ENCODE data around the gene VSTM2L.

The VSTM2L gene

DNA sequence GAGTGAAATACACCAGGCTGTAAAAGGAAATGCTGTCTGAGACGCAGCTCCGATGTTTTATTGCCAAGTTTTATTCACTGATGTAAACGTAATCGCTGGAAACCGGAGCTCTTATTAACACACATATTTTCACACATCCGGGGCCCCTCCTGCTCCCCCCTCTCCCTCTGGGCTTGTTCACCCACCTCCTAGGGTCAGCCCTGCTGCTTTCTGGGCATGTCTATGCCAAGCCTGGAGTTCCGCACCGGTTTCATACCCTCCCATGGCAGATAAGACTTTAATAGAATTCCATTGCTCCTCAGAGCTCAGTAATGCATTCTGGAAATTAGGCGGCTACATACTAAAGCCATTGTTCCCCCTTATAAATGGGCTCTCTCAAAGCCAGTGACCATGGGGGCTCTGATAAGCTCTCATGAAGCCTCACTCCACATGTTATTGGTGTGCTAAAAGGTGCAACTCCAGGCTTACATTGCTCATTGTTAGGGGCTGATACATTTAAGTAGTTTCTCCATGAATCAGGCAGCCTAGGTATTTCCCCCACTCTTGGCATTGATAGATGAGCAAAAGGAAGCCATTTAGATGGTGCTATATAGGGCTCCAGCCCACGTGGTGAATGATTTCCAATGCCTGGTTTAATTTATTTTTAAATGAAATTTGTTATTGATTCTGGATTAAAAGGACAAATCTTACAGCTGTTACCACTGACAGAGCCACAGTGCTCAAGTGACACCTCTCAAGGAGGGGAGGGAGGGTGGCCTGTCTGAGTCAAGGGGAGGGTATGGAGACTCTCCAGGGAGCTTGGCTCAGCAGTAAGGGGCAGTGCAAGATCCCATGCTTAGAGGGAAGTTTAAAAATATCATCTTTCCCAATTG lies 4.5 kb upstream of the VSTM2L start:
- Histone ChIP-seq H3K27ac (ENCODE audit: low read depth, low read length) (no peak overlapping the region), H3K4me3 (ENCODE audit: low read length) (no peak overlapping the region), H3K4me1 (ENCODE audit: control insufficient read depth, insufficient read depth, low read length) (peaks cover 7% of the 10 kb centered on the region), H3K9ac (ENCODE audit: low read length) (no peak overlapping the region), H3K27me3 (ENCODE audit: control insufficient read depth, insufficient read depth, low read length) (peaks cover 4% of the 10 kb centered on the region), H3K36me3 (ENCODE audit: control insufficient read depth, insufficient read depth, low read length) (no peaks in the 10 kb centered on the region)

DNA sequence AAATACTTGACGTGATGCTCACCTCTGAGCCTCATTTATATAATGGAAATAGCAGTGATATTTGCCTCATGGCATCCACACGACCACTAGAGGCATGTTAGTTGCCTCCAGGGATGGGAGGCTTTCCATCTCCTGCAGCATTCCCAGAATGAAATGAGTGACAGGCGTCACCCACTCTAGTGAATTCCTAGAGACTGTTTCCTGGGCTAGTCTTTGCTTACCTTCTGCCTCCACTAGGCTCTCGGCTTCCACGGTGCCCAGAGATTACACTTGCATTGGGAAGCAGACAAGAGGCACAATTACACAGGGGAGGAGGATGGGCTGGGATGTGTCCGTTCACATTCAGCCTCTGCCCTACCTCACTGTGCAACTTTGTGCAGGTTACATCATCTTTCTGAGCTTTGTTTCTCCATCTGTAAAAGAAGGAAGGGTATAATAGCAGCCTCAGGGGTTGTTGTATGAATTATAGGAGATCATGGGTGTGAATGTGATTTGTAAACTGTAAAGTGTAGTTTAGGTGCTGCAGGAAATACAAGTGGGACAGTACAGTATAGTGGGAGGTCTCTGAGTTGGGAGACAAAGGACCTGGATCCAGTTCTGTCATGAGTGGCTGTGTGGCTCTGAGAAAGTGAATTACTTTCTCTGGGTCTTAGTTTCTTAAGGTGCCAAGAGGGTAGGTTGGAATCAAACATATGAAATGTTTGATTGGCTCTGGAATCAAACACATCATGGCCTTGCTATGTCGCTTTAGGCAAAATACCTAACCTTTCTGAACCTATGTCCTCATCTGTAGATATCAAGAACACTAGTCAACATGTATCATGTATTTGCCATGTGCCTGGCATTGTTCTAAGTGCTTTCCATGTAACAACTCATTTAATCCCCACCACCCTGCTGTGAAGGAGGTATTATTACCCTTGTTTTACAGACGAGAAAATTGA lies 3.6 kb upstream of the VSTM2L start:
- H3K4me1 ChIP-seq (ENCODE audit: control insufficient read depth, insufficient read depth, low read length), result peaks cover 7% of the 10 kb centered on the region
- no peak overlapping the region for H3K27ac ChIP-seq (ENCODE audit: low read depth, low read length)
- H3K36me3 ChIP-seq (ENCODE audit: control insufficient read depth, insufficient read depth, low read length), result no peaks in the 10 kb centered on the region
- no peak overlapping the region for H3K4me3 ChIP-seq (ENCODE audit: low read length)
- peaks cover 8% of the 10 kb centered on the region for H3K27me3 ChIP-seq (ENCODE audit: control insufficient read depth, insufficient read depth, low read length)
- H3K9ac ChIP-seq (ENCODE audit: low read length), result no peak overlapping the region

DNA sequence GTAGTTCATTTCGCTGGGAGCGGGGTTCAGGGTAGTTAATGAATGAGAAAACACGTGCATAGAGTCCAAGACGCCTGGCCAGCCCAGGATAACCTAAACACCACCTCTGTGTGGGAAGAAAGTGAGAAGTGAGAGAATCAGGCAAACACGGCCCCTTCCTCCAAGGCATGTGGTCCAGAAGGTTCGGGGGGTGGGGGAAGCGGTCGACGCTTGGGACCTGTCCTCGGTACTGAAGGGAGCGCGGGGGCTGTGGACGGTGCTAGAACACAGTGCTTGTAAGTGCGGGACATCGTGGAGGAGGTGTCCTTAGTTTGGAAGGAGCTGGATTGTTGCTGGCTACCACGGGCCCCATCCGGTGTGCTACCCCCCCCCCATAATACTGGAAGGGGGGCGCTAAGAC lies 1.7 kb upstream of the VSTM2L start:
- H3K36me3 ChIP-seq (ENCODE audit: control insufficient read depth, insufficient read depth, low read length), result no peaks in the 10 kb centered on the region
- H3K4me1 ChIP-seq (ENCODE audit: control insufficient read depth, insufficient read depth, low read length), result peaks cover 7% of the 10 kb centered on the region
- no peak overlapping the region for H3K27ac ChIP-seq (ENCODE audit: low read depth, low read length)
- no peak overlapping the region for H3K9ac ChIP-seq (ENCODE audit: low read length)
- H3K27me3 ChIP-seq (ENCODE audit: control insufficient read depth, insufficient read depth, low read length), result peaks cover 12% of the 10 kb centered on the region
- H3K4me3 ChIP-seq (ENCODE audit: low read length), result no peak overlapping the region

DNA sequence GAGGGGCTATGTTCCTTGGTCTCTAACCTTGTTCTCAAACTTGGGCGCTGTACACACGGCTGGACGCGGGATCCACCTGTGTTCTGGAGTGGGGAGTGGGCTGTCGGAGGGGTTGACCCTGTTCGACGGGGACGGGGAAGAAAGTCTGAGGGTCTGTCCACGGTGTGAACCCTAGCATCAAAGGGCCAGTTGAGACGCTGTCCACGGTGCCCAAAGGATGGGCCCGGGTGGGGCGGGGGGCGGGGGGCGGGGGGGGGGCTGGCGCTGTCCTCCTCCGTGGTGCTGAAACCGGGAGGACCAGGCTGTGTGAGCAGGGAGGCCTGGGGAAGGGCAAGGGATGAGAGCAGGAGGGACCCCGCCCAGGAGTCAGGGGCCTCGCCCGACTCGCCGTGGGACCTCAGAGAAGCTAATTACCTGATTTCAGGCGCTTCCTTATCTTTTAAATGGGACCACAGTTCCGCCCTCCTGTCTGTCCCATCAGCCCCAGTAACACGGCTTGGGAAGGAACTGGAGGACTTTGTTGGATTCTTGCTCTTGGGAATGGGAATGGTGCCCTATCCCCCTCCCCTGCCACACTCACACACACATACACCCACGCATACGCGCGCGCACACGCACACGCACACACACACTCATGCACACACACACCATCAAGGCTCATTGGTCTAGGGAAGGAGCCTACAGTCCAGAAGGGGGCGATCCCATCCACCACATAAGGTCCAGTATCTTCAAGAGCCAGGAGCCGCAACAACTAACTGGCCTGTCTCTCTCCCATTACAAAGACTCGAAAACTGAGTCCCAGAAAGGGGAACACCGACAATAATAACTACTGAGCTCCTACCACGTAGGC lies 1.0 kb upstream of the VSTM2L start:
- Histone ChIP-seq H3K4me1 (ENCODE audit: control insufficient read depth, insufficient read depth, low read length) (peaks cover 7% of the 10 kb centered on the region), H3K9ac (ENCODE audit: low read length) (no peak overlapping the region), H3K4me3 (ENCODE audit: low read length) (no peak overlapping the region), H3K27ac (ENCODE audit: low read depth, low read length) (no peak overlapping the region), H3K27me3 (ENCODE audit: control insufficient read depth, insufficient read depth, low read length) (peaks cover 12% of the 10 kb centered on the region), H3K36me3 (ENCODE audit: control insufficient read depth, insufficient read depth, low read length) (no peaks in the 10 kb centered on the region)

DNA sequence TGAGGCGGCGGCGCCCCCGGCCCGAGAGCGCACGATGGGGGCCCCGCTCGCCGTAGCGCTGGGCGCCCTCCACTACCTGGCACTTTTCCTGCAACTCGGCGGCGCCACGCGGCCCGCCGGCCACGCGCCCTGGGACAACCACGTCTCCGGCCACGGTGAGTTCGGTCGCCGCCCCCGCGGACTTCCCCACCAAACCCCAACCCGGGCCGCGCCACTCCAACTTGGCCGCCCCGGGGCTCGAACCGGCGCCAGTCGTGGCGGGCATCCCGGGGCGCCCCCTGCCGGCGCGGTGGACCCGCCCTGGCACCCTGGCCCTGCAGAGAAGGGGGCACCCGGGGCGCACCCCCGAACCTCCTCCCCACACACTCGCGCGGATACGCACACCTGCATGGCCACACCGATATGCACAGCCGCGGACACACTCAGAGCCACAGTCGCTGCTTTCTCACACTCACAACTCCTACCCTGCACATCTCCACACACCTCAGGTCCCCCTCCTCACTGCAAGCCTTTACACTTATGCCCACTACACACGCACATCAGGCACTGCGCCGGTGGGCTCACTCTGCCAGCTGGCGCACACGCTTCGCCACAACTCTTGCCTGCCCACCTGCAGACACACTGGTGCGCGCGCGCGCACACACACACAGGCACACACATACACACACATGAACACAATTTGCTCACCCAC lies 535 bp downstream of the VSTM2L start:
- H3K4me3 ChIP-seq (ENCODE audit: low read length), result peak overlapping the region; percentile 11
- H3K36me3 ChIP-seq (ENCODE audit: control insufficient read depth, insufficient read depth, low read length), result no peaks in the 10 kb centered on the region
- no peak overlapping the region for H3K27ac ChIP-seq (ENCODE audit: low read depth, low read length)
- H3K27me3 ChIP-seq (ENCODE audit: control insufficient read depth, insufficient read depth, low read length), result peaks cover 15% of the 10 kb centered on the region
- peaks cover 1% of the 10 kb centered on the region for H3K4me1 ChIP-seq (ENCODE audit: control insufficient read depth, insufficient read depth, low read length)
- H3K9ac ChIP-seq (ENCODE audit: low read length), result no peak overlapping the region

DNA sequence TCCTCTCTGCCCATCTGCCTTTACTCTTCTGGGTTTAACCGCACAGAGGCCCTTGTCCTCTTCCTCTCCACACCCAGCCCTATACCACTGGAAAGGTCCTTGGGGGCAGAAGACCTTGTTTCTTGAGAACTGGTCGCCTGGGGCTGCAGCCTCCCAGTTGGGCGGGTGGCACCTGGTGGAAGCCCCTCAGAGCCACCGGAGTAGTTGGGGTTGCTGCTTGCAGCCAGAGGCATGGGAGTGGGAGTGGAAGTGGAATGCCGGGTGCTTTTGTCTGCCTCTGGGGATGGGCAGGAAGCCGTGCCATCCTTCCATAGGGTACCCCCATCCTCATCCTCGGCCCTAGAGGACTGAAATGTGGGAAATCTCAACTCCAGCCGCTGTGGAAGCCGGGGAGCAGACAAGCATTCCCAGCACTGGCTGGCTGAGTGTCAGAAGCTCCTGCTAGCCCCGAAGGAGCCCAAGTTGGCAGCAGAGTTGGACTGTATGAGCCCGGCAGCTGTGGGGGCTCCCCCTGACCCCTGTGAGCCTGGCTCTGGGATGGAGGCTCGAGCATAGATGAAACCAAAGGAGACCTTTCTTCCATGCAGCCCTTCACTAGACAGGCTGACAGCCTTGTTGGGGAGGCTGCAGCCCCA lies 1.2 kb downstream of the VSTM2L start:
- Histone ChIP-seq H3K4me3 (ENCODE audit: low read length) (no peak overlapping the region), H3K9ac (ENCODE audit: low read length) (no peak overlapping the region)

DNA sequence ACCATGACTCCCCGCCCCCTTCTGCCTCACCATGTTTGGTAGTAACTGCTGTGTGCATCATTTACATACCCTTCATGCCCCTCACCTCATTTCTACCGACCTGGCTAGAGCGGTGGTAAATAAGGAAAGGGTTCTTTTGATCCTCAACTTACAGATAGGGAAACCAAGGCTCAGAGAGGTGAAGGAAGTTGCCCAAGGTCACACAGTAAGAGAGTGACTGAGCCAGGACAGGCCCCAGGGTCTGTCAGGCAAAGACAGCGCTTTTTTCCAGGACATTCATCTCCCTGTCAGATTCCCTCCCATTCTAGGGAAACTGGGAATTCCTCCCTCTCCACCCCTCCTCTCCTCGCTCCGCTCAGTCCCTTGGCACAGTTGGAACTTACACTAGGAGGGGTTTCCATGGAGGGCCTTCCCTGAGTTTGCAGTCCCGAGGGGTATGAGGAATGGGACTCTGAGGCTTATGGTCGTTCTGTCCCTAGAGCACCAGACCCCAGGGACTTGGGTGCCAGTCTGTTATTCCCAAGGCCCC lies 2.0 kb downstream of the VSTM2L start:
- H3K27me3 ChIP-seq (ENCODE audit: control insufficient read depth, insufficient read depth, low read length), result peaks cover 15% of the 10 kb centered on the region
- no peak overlapping the region for H3K9ac ChIP-seq (ENCODE audit: low read length)
- no peaks in the 10 kb centered on the region for H3K36me3 ChIP-seq (ENCODE audit: control insufficient read depth, insufficient read depth, low read length)
- no peak overlapping the region for H3K27ac ChIP-seq (ENCODE audit: low read depth, low read length)
- no peak overlapping the region for H3K4me3 ChIP-seq (ENCODE audit: low read length)
- no peaks in the 10 kb centered on the region for H3K4me1 ChIP-seq (ENCODE audit: control insufficient read depth, insufficient read depth, low read length)

More for the DNA sequence above, 1.2 kb downstream of the VSTM2L start:
- Histone ChIP-seq H3K27me3 (ENCODE audit: control insufficient read depth, insufficient read depth, low read length) (peaks cover 15% of the 10 kb centered on the region), H3K4me1 (ENCODE audit: control insufficient read depth, insufficient read depth, low read length) (no peaks in the 10 kb centered on the region), H3K36me3 (ENCODE audit: control insufficient read depth, insufficient read depth, low read length) (no peaks in the 10 kb centered on the region), H3K27ac (ENCODE audit: low read depth, low read length) (no peak overlapping the region)

DNA sequence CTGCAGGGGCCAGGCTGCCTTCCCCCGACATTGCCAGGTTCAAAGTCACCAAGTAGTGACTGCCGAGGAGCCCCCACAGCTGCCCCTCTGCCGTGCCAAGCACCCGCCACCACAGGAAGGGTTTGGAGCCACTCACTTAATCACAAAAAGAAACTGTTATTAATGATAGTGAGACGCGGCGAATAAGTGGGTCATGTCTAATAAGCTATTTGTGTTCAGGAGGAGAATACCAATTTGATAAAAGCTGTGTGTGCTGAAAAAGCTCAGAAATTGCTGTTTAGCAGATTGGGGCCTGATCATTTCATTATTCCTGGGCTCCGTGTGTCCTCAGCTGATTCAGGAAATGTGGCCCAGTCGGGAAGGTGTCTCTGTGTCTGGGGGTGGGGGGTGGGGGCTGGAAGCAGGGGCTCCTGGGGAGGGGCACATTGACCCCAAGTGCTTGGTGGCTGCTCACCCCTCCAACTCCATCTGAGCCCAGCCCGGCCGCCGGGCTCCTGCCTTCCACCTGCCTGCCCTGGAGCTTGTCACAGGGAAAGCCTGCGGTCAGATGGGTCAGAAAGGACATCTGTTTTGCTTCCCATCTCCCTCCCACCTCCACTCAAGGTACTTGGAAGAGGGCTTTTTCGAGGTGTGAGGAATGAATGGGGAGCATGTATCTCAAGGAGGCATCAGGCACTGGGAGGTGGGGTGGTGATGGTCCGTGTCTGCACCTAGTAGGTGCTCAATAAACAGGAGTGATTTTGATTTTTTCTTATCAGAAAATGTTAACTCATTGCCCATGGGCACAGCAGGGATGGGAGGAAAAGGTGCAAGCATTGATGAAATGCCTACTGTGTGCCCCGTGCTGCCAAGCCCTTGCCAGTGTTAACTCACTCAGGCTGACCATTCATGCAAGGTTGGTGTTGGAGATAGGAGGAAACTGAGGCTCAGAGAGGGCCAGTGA lies 3.0 kb downstream of the VSTM2L start:
- Histone ChIP-seq H3K27ac (ENCODE audit: low read depth, low read length) (no peak overlapping the region), H3K4me1 (ENCODE audit: control insufficient read depth, insufficient read depth, low read length) (no peaks in the 10 kb centered on the region), H3K9ac (ENCODE audit: low read length) (no peak overlapping the region), H3K27me3 (ENCODE audit: control insufficient read depth, insufficient read depth, low read length) (peaks cover 15% of the 10 kb centered on the region), H3K4me3 (ENCODE audit: low read length) (no peak overlapping the region), H3K36me3 (ENCODE audit: control insufficient read depth, insufficient read depth, low read length) (no peaks in the 10 kb centered on the region)

DNA sequence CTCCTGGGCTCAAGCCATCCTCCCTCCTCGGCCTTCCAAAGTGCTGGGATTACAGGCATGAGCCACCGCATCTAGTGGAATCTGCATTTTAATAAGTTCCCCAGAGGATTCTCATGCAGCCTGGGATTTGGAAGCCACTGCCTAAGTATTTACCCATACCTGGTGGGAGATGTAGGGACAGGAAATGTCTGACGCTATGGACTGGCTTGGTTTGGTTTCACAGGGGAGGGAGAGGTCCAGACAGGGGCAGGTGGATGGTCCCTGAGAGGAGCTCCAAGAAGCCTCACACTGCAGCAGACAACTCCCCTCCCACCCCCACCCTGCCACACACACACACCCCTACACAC lies 4.4 kb downstream of the VSTM2L start:
- Histone ChIP-seq H3K9ac (ENCODE audit: low read length) (no peak overlapping the region), H3K36me3 (ENCODE audit: control insufficient read depth, insufficient read depth, low read length) (no peaks in the 10 kb centered on the region), H3K27ac (ENCODE audit: low read depth, low read length) (no peak overlapping the region), H3K27me3 (ENCODE audit: control insufficient read depth, insufficient read depth, low read length) (peaks cover 13% of the 10 kb centered on the region), H3K4me1 (ENCODE audit: control insufficient read depth, insufficient read depth, low read length) (peaks cover 3% of the 10 kb centered on the region), H3K4me3 (ENCODE audit: low read length) (no peak overlapping the region)

DNA sequence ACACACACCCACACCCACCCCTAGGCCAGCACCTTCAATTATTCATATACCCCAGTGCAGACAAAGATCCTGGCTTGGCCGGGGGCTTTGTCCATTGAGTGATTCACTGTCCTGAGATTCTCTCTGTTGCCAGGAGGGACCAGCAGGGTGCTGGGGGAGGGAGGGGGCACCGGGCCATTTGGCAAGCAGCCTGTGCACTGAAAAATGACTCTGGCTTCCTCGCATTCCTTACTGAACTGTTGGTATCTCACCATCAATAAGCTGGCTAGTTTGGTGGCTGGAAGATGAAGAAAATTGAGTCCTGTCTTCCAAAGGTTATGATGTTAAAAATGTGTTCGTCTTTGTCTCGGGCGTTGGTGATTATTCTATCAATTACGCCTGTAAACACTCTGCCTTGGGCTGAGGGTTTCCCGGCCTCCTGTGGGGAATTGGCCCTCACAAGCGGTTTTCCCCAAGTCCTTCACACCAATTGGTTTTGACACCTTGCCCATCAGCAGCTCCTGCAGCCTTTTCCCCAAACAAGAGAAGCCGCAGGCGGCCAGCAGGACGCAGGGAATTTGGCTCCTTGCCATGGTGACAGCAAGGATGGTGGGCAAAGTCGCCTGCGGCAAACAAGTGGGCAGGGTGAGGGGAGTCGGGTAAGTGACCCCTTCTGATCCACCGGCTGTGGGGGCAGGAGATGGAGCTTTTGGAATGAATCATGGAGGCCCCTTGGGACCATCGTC lies 4.9 kb downstream of the VSTM2L start:
- no peak overlapping the region for H3K27ac ChIP-seq (ENCODE audit: low read depth, low read length)
- peaks cover 3% of the 10 kb centered on the region for H3K4me1 ChIP-seq (ENCODE audit: control insufficient read depth, insufficient read depth, low read length)
- no peaks in the 10 kb centered on the region for H3K36me3 ChIP-seq (ENCODE audit: control insufficient read depth, insufficient read depth, low read length)
- H3K9ac ChIP-seq (ENCODE audit: low read length), result no peak overlapping the region
- peaks cover 13% of the 10 kb centered on the region for H3K27me3 ChIP-seq (ENCODE audit: control insufficient read depth, insufficient read depth, low read length)
- no peak overlapping the region for H3K4me3 ChIP-seq (ENCODE audit: low read length)
